Naive thymus-derived CD8-positive, alpha-beta T cell (primary cell): ENCODE measurements around the gene ABCA13. TPM values are rescaled to one million over a fixed set of nuclear protein-coding genes. Genes with fewer than 3 reads are reported as not detected.
A peak's percentile ranks its signal among the peaks of the same experiment; 100 is the strongest.

ENCODE experiments used
- ATAC-seq, 2 donors: fragments of 150-1000 bp; cut with Tn5 transposase in 1 of 2; sonication (Bioruptor Pico), chemical (Tn5 transposase) in 1 of 2; 1 replicate in 1 of 2; 2 replicates in 1 of 2; pipeline ENCODE4 v1.10.0; 2021; ENCODE audit warnings: mild to moderate bottlenecking in 2 of 2, moderate library complexity in 2 of 2
- POLR2A ChIA-PET: fragments of 350-600 bp; sonication (Branson Sonifier 250); formaldehyde crosslinking; loops from one replicate; lab custom pipeline; 2021; ENCODE audit warnings: antibody characterized with exemption; lab: Charles Lee
- DNase-seq, 10 donors: peaks; one replicate each; pipeline versions ENCODE4 v3.0.0 to v3.0.0-alpha.2; 2020 to 2022
- H3K27ac Mint-ChIP-seq, 10 donors: one replicate each; pipeline ENCODE4 v1.8.0; 2020 to 2022; ENCODE audit warnings: mild to moderate bottlenecking in 10 of 10, mixed read lengths in 10 of 10, moderate library complexity in 4 of 10, inconsistent platforms in 1 of 10
- H3K27me3 Mint-ChIP-seq, 5 donors: one replicate each; pipeline ENCODE4 v1.8.0; 2021 to 2022; ENCODE audit warnings: mixed read lengths in 5 of 5
- H3K36me3 Mint-ChIP-seq, 3 donors: one replicate each; pipeline ENCODE4 v1.8.0; 2020 to 2022; ENCODE audit warnings: mixed read lengths in 3 of 3, mild to moderate bottlenecking in 2 of 3, inconsistent platforms in 1 of 3
- H3K4me1 Mint-ChIP-seq, 4 donors: one replicate each; pipeline ENCODE4 v1.8.0; 2021 to 2022; ENCODE audit warnings: mixed read lengths in 4 of 4
- H3K4me3 Mint-ChIP-seq, 10 donors: one replicate each; pipeline ENCODE4 v1.8.0; 2020 to 2022; ENCODE audit warnings: mild to moderate bottlenecking in 10 of 10, mixed read lengths in 10 of 10, moderate library complexity in 6 of 10, inconsistent platforms in 1 of 10
- H3K9me3 Mint-ChIP-seq, 9 donors: one replicate each; pipeline ENCODE4 v1.8.0; 2020 to 2022; ENCODE audit warnings: mixed read lengths in 9 of 9, mild to moderate bottlenecking in 3 of 9, inconsistent platforms in 1 of 9, moderate library complexity in 1 of 9
- polyA plus RNA-seq, 3 donors: library from polyadenylated mRNA; unstranded; fragments of 300-500 nt; fragmentation: Illumina TruSeq; gene quantifications; one replicate each; pipeline ENCODE4 v1.2.3, GENCODE V29; 2021
- total RNA-seq, 8 experiments: library from RNA in 2 of 8; stranded (reverse) in 2 of 8; gene quantifications; one replicate each; pipeline ENCODE4 v1.2.3 and lab custom pipeline; 2021 to 2026

Gene ABCA13
- total and polyA plus RNA-seq, 5 experiments from 2014 or later: not detected

GRCh38 chr7:48416327-48416908 is 245.2 kb downstream of the ABCA13 start:
- no peak overlapping the region for H3K4me3 Mint-ChIP-seq
- H3K9me3 Mint-ChIP-seq: no peaks in the 10 kb centered on the region
- POLR2A ChIA-PET: no interaction called here
- H3K4me1 Mint-ChIP-seq: no peaks in the 10 kb centered on the region
- no peaks in the 10 kb centered on the region for H3K27me3 Mint-ChIP-seq
- ATAC-seq: no peak
- H3K36me3 Mint-ChIP-seq: no peaks in the 10 kb centered on the region
- no peak for DNase-seq
- no peak overlapping the region for H3K27ac Mint-ChIP-seq

GRCh38 chr7:48419401-48419800 is 248.1 kb downstream of the ABCA13 start:
- POLR2A ChIA-PET: no interaction called here
- H3K27ac Mint-ChIP-seq: no peak overlapping the region

GRCh38 chr7:48420206-48420605 is 248.9 kb downstream of the ABCA13 start:
- Mint-ChIP-seq H3K4me1 (no peaks in the 10 kb centered on the region), H3K27ac (no peak overlapping the region), H3K27me3 (peaks cover 0 to 6% (median 1%) of the 10 kb centered on the region in 5 donors), H3K4me3 (no peak overlapping the region), H3K36me3 (no peaks in the 10 kb centered on the region), H3K9me3 (no peaks in the 10 kb centered on the region)
- DNase-seq (no peak), ATAC-seq (no peak)
- POLR2A ChIA-PET: no interaction called here

More at GRCh38 chr7:48419401-48419800, 248.1 kb downstream of the ABCA13 start:
- Mint-ChIP-seq H3K27me3 (peaks cover 0 to 3% (median 1%) of the 10 kb centered on the region in 5 donors), H3K9me3 (no peaks in the 10 kb centered on the region), H3K36me3 (no peaks in the 10 kb centered on the region), H3K4me1 (no peaks in the 10 kb centered on the region), H3K4me3 (no peak overlapping the region)
- no peak for ATAC-seq
- DNase-seq: no peak

- Mint-ChIP-seq H3K36me3 (no peaks in the 10 kb centered on the region), H3K9me3 (no peaks in the 10 kb centered on the region), H3K27me3 (peaks cover 0 to 6% (median 1%) of the 10 kb centered on the region in 5 donors), H3K4me3 (no peak overlapping the region), H3K4me1 (no peaks in the 10 kb centered on the region), H3K27ac (no peak overlapping the region)
- ATAC-seq (no peak), DNase-seq (no peak)
- POLR2A ChIA-PET: no interaction called here
Measured at GRCh38 chr7:48421357-48421756, 250.1 kb downstream of the ABCA13 start.

GRCh38 chr7:48424731-48425130 is 253.5 kb downstream of the ABCA13 start:
- no peaks in the 10 kb centered on the region for H3K4me1 Mint-ChIP-seq
- H3K27ac Mint-ChIP-seq: no peak overlapping the region
- DNase-seq (no peak), ATAC-seq (no peak)
- no peak overlapping the region for H3K4me3 Mint-ChIP-seq
- peaks cover 0 to 6% (median 1%) of the 10 kb centered on the region in 5 donors for H3K27me3 Mint-ChIP-seq
- POLR2A ChIA-PET: no interaction called here
- no peaks in the 10 kb centered on the region for H3K9me3 Mint-ChIP-seq
- H3K36me3 Mint-ChIP-seq: no peaks in the 10 kb centered on the region

- Mint-ChIP-seq H3K9me3 (no peaks in the 10 kb centered on the region), H3K27ac (peak overlapping the region in 1 of 10 donors; percentile 36), H3K36me3 (no peaks in the 10 kb centered on the region), H3K27me3 (peaks cover 0 to 6% (median 1%) of the 10 kb centered on the region in 5 donors), H3K4me3 (no peak overlapping the region), H3K4me1 (no peaks in the 10 kb centered on the region)
- DNase-seq (no peak), ATAC-seq (no peak)
- POLR2A ChIA-PET: no interaction called here
Measured at GRCh38 chr7:48426331-48426965, 255.2 kb downstream of the ABCA13 start.

GRCh38 chr7:48426966-48427555 is 255.8 kb downstream of the ABCA13 start:
- no peaks in the 10 kb centered on the region for H3K36me3 Mint-ChIP-seq
- peaks cover 0 to 6% (median 0%) of the 10 kb centered on the region in 5 donors for H3K27me3 Mint-ChIP-seq
- ATAC-seq: no peak
- no peaks in the 10 kb centered on the region for H3K9me3 Mint-ChIP-seq
- no peak overlapping the region for H3K4me3 Mint-ChIP-seq
- DNase-seq: no peak
- POLR2A ChIA-PET: no interaction called here
- no peaks in the 10 kb centered on the region for H3K4me1 Mint-ChIP-seq
- H3K27ac Mint-ChIP-seq: no peak overlapping the region

- Mint-ChIP-seq H3K36me3 (no peaks in the 10 kb centered on the region), H3K4me1 (no peaks in the 10 kb centered on the region), H3K9me3 (no peaks in the 10 kb centered on the region), H3K27ac (no peak overlapping the region), H3K4me3 (no peak overlapping the region), H3K27me3 (peaks cover 0 to 3% (median 0%) of the 10 kb centered on the region in 5 donors)
- POLR2A ChIA-PET: no interaction called here
- DNase-seq (no peak), ATAC-seq (no peak)
Measured at GRCh38 chr7:48427671-48428070, 256.4 kb downstream of the ABCA13 start.

GRCh38 chr7:48428091-48428684 is 256.9 kb downstream of the ABCA13 start:
- Mint-ChIP-seq H3K9me3 (no peaks in the 10 kb centered on the region), H3K27ac (no peak overlapping the region), H3K27me3 (peaks cover 0 to 3% (median 0%) of the 10 kb centered on the region in 5 donors), H3K4me1 (no peaks in the 10 kb centered on the region), H3K36me3 (no peaks in the 10 kb centered on the region), H3K4me3 (no peak overlapping the region)
- POLR2A ChIA-PET: no interaction called here
- DNase-seq: no peak
- no peak for ATAC-seq

GRCh38 chr7:48429117-48429516 is 257.9 kb downstream of the ABCA13 start:
- POLR2A ChIA-PET: no interaction called here
- no peak overlapping the region for H3K4me3 Mint-ChIP-seq
- peaks cover 0 to 7% (median 0%) of the 10 kb centered on the region in 9 donors for H3K9me3 Mint-ChIP-seq
- ATAC-seq (no peak), DNase-seq (no peak)
- no peaks in the 10 kb centered on the region for H3K4me1 Mint-ChIP-seq
- H3K36me3 Mint-ChIP-seq: no peaks in the 10 kb centered on the region
- peaks cover 0 to 3% (median 0%) of the 10 kb centered on the region in 5 donors for H3K27me3 Mint-ChIP-seq
- H3K27ac Mint-ChIP-seq: no peak overlapping the region

- DNase-seq (no peak), ATAC-seq (no peak)
- Mint-ChIP-seq H3K27me3 (peaks cover 2 to 15% (median 5%) of the 10 kb centered on the region in 5 donors), H3K4me3 (no peak overlapping the region), H3K4me1 (peaks cover 0 to 2% (median under 1%) of the 10 kb centered on the region in 4 donors), H3K27ac (no peak overlapping the region), H3K36me3 (no peaks in the 10 kb centered on the region), H3K9me3 (peaks cover 0 to 16% (median 2%) of the 10 kb centered on the region in 9 donors)
- POLR2A ChIA-PET: no interaction called here
Measured at GRCh38 chr7:48438206-48438605, 266.9 kb downstream of the ABCA13 start.

- Mint-ChIP-seq H3K4me3 (no peak overlapping the region), H3K27me3 (peaks cover 2 to 15% (median 5%) of the 10 kb centered on the region in 5 donors), H3K4me1 (peaks cover 6 to 22% (median 12%) of the 10 kb centered on the region in 4 donors), H3K27ac (no peak overlapping the region), H3K36me3 (peaks cover 0 to 4% (median 0%) of the 10 kb centered on the region in 3 donors), H3K9me3 (peaks cover 9 to 32% (median 13%) of the 10 kb centered on the region in 9 donors)
- DNase-seq (no peak), ATAC-seq (no peak)
- POLR2A ChIA-PET: no interaction called here
Measured at GRCh38 chr7:48441848-48442492, 270.7 kb downstream of the ABCA13 start.
